GM12874 (cell line): Measurements from ENCODE around the gene ZEB2.

ENCODE experiments used
- CTCF ChIP-seq: IDR thresholded peaks from 2 replicates; pipeline ENCODE4 v1.5.1; 2011; ENCODE audit warnings: low read depth, mild to moderate bottlenecking, control low read depth, low read length, moderate library complexity; ENCODE audit not compliant: insufficient read depth

ZEB2 gene

GRCh38 chr2:144385381-144385780, 134.5 kb downstream of the ZEB2 start:
- TF ChIP-seq CTCF = no peak

- no peak for TF ChIP-seq CTCF
Observed at GRCh38 chr2:144383571-144384100, 136.3 kb downstream of the ZEB2 start.

GRCh38 chr2:144382849-144383248, 137.1 kb downstream of the ZEB2 start:
- no peak for TF ChIP-seq CTCF

GRCh38 chr2:144381716-144382115, 138.2 kb downstream of the ZEB2 start:
- TF ChIP-seq CTCF = no peak

GRCh38 chr2:144379851-144380311, 140.0 kb downstream of the ZEB2 start:
- TF ChIP-seq CTCF = no peak

GRCh38 chr2:144378551-144378950, 141.4 kb downstream of the ZEB2 start:
- no peak for TF ChIP-seq CTCF

GRCh38 chr2:144377914-144378313, 142.0 kb downstream of the ZEB2 start:
- TF ChIP-seq CTCF = no peak
